HCT116 (cell line): ENCODE measurements around the gene SNX25. TPM values are rescaled to one million over a fixed set of nuclear protein-coding genes. Genes with fewer than 3 reads are reported as not detected.

Source experiments
- ATAC-seq: fragments of 200-7000 bp; cut with Tn5 transposase; 2 replicates; pipeline ENCODE4 v1.9.1; 2020; ENCODE audit warnings: mild to moderate bottlenecking, moderate library complexity
- BruUV-seq: library from RNA; stranded (reverse); fragments of 400-500 nt; replicated peaks from 2 replicates; lab custom pipeline; 2021; lab: Mats Ljungman, UMichigan
- CTCF ChIA-PET: fragments of 300-600 bp; sonication (Branson Sonifier 250); formaldehyde crosslinking; loops from one replicate; lab custom pipeline; 2021; ENCODE audit warnings: antibody characterized with exemption; lab: Charles Lee
- POLR2A ChIA-PET: fragments of 300-600, 350-600 bp; sonication (Branson Sonifier 250); formaldehyde crosslinking; loops from one replicate; lab custom pipeline; 2021; ENCODE audit warnings: antibody characterized with exemption; lab: Charles Lee
- RAD21 ChIA-PET, 2 experiments: fragments of 300-600 bp; sonication (Branson Sonifier 250); formaldehyde crosslinking; loops; one replicate each; lab custom pipeline; 2023; ENCODE audit warnings: low total read pairs in 2 of 2; ENCODE audit not compliant: uncharacterized antibody in 2 of 2, unreplicated experiment in 2 of 2, low non-redundant PET in 1 of 2; lab: Charles Lee
- DNase-seq: peaks from one replicate; pipeline ENCODE4 v3.0.0-alpha.2; 2010; ENCODE audit warnings: low read depth, low spot score
- H2AFZ ChIP-seq: fragments of 200-600 bp; shearing (Covaris generic), sonication (generic); 2 replicates; pipeline ENCODE4 v1.6.1; 2017; ENCODE audit warnings: low read depth, mixed run types, mixed read lengths, antibody characterized with exemption, low read length; ENCODE audit not compliant: poor library complexity, severe bottlenecking
- H3K27ac ChIP-seq: 2 replicates; pipeline ENCODE4 v1.5.1; 2012; ENCODE audit warnings: low read depth, low read length
- H3K27me3 ChIP-seq: fragments of 200-600 bp; sonication (generic); 2 replicates; pipeline ENCODE4 v1.6.1; 2016; ENCODE audit warnings: mixed run types, low read length, mixed read lengths; ENCODE audit not compliant: insufficient read depth
- H3K36me3 ChIP-seq, 2 experiments: fragments of 200-500 bp in 1 of 2; fragments of 200-600 bp in 1 of 2; sonication (Bioruptor generic) in 1 of 2; sonication (generic) in 1 of 2; 2 replicates each; pipeline versions ENCODE4 v1.5.1 to v1.6.1; 2014 to 2016; ENCODE audit warnings: low read length in 2 of 2, inconsistent platforms in 1 of 2, mixed read lengths in 1 of 2, mixed run types in 1 of 2; ENCODE audit not compliant: insufficient read depth in 2 of 2, control insufficient read depth in 1 of 2
- H3K4me1 ChIP-seq, 2 experiments: fragments of 200-600 bp in 1 of 2; sonication (generic) in 1 of 2; 2 replicates each; pipeline versions ENCODE4 v1.5.1 to v1.6.1; 2012 to 2017; ENCODE audit warnings: low read length in 2 of 2, inconsistent platforms in 1 of 2, mild to moderate bottlenecking in 1 of 2, mixed read lengths in 1 of 2, mixed run types in 1 of 2, moderate library complexity in 1 of 2; ENCODE audit not compliant: insufficient read depth in 2 of 2, control insufficient read depth in 1 of 2
- H3K4me2 ChIP-seq: fragments of 200-600 bp; sonication (generic); 2 replicates; pipeline ENCODE4 v1.6.1; 2017; ENCODE audit warnings: mixed run types, low read length, mixed read lengths
- H3K4me3 ChIP-seq, 2 experiments: fragments of 200-600 bp in 1 of 2; sonication (generic) in 1 of 2; replicated peaks in 1 of 2; 2 replicates each; pipeline ENCODE4 v1.5.1; 2011 to 2016; ENCODE audit warnings: low read length in 2 of 2, control low read depth in 1 of 2, low read depth in 1 of 2, mild to moderate bottlenecking in 1 of 2, mixed read lengths in 1 of 2, mixed run types in 1 of 2
- H3K79me2 ChIP-seq: fragments of 200-600 bp; sonication (generic); 2 replicates; pipeline ENCODE4 v1.6.1; 2017; ENCODE audit warnings: mild to moderate bottlenecking, mixed run types, low read length, moderate library complexity, mixed read lengths; ENCODE audit not compliant: insufficient read depth
- H3K9ac ChIP-seq: fragments of 200-600 bp; sonication (generic); 2 replicates; pipeline ENCODE4 v1.6.1; 2016; ENCODE audit warnings: low read length, mixed read lengths
- H3K9me2 ChIP-seq: fragments of 200-600 bp; sonication (generic), shearing (Covaris generic); 2 replicates; pipeline ENCODE4 v1.6.1; 2017; ENCODE audit warnings: mixed run types, mild to moderate bottlenecking, moderate library complexity; ENCODE audit not compliant: insufficient read depth
- H3K9me3 ChIP-seq, 2 experiments: fragments of 200-500 bp in 1 of 2; fragments of 200-600 bp in 1 of 2; sonication (Bioruptor generic) in 1 of 2; sonication (generic) in 1 of 2; 2 replicates each; pipeline ENCODE4 v1.6.1; 2014 to 2017; ENCODE audit warnings: low read length in 2 of 2, mixed read lengths in 2 of 2, inconsistent platforms in 1 of 2, low read depth in 1 of 2, mild to moderate bottlenecking in 1 of 2, mixed run types in 1 of 2, moderate library complexity in 1 of 2; ENCODE audit not compliant: control insufficient read depth in 1 of 2, insufficient read depth in 1 of 2
- H4K20me1 ChIP-seq: fragments of 200-600 bp; sonication (generic), shearing (Covaris generic); 2 replicates; pipeline ENCODE4 v1.6.1; 2017; ENCODE audit warnings: mixed run types, mild to moderate bottlenecking, moderate library complexity; ENCODE audit not compliant: insufficient read depth
- CTCF ChIP-seq, 3 experiments: fragments of 200-600 bp in 1 of 3; sonication (generic) in 1 of 3; IDR thresholded peaks in 2 of 3; conservative IDR thresholded peaks in 1 of 3; 2 replicates each; pipeline ENCODE4 v1.5.1; 2012 to 2017; ENCODE audit warnings: low read depth in 2 of 3, low read length in 2 of 3, antibody characterized with exemption in 1 of 3, borderline replicate concordance in 1 of 3, control low read depth in 1 of 3, mild to moderate bottlenecking in 1 of 3, mixed read lengths in 1 of 3, mixed run types in 1 of 3, moderate library complexity in 1 of 3; ENCODE audit not compliant: insufficient read depth in 1 of 3
- ELF1 ChIP-seq: IDR thresholded peaks from 2 replicates; pipeline ENCODE4 v1.6.1; 2012; ENCODE audit warnings: low read depth, borderline replicate concordance
- EZH2 ChIP-seq: fragments of 200-600 bp; sonication (generic); IDR thresholded peaks from 2 replicates; pipeline ENCODE4 v1.6.1; 2017; ENCODE audit warnings: antibody characterized with exemption, mixed run types
- FOSL1 ChIP-seq: IDR thresholded peaks from 2 replicates; pipeline ENCODE4 v1.6.1; 2012; ENCODE audit warnings: low read depth
- JUND ChIP-seq: IDR thresholded peaks from 2 replicates; pipeline ENCODE4 v1.6.1; 2012
- POLR2A ChIP-seq: IDR thresholded peaks from 2 replicates; pipeline ENCODE4 v1.7.0; 2011; ENCODE audit warnings: borderline replicate concordance; ENCODE audit not compliant: insufficient read depth, insufficient read length; ENCODE audit errors: extremely low read depth
- POLR2AphosphoS5 ChIP-seq: IDR thresholded peaks from 2 replicates; pipeline ENCODE4 v1.6.1; 2011; ENCODE audit warnings: mild to moderate bottlenecking, low read depth, low read length, moderate library complexity
- RAD21 ChIP-seq: IDR thresholded peaks from 2 replicates; pipeline ENCODE4 v1.6.1; 2012; ENCODE audit warnings: low read depth, mild to moderate bottlenecking
- SP1 ChIP-seq: IDR thresholded peaks from 2 replicates; pipeline ENCODE4 v1.6.1; 2012; ENCODE audit warnings: low read depth
- TCF7L2 ChIP-seq: IDR thresholded peaks from 2 replicates; pipeline ENCODE4 v1.7.0; 2011; ENCODE audit warnings: borderline replicate concordance, inconsistent platforms; ENCODE audit not compliant: insufficient read depth, insufficient read length; ENCODE audit errors: extremely low read depth
- YY1 ChIP-seq: IDR thresholded peaks from 2 replicates; pipeline ENCODE4 v1.6.1; 2011; ENCODE audit warnings: low read length, low read depth, moderate library complexity, mild to moderate bottlenecking; ENCODE audit not compliant: insufficient replicate concordance; ENCODE audit errors: extremely low read depth
- ZFX ChIP-seq: fragments of 450-650 bp; IDR thresholded peaks from 2 replicates; pipeline ENCODE4 v1.6.1; 2017
- ZNF274 ChIP-seq: fragments of 200-500 bp; sonication (Bioruptor generic); IDR thresholded peaks from 2 replicates; pipeline ENCODE4 v1.6.1; 2014; ENCODE audit warnings: mild to moderate bottlenecking, low read depth, low read length, inconsistent platforms
- intact Hi-C: fragments of 100-400 bp; cut with micrococcal nuclease; formaldehyde crosslinking; loops from 2 replicates; pipeline ENCODE4 v1.10.0; 2022
- total RNA-seq: library from RNA; stranded (reverse); gene quantifications from one replicate; pipeline ENCODE4 v1.2.1, GENCODE V29; 2021; ENCODE audit not compliant: unreplicated experiment
- TF ChIP-seq, protein P1 (sequence below): IDR thresholded peaks from 2 replicates; pipeline ENCODE4 v1.6.1; 2012
- TF ChIP-seq, protein P2 (sequence below): IDR thresholded peaks from 2 replicates; pipeline ENCODE4 v1.6.1; 2012; ENCODE audit warnings: low read depth

Gene SNX25
- total RNA-seq, 1 experiment from 2014 or later, result 20.9 TPM

DNA sequence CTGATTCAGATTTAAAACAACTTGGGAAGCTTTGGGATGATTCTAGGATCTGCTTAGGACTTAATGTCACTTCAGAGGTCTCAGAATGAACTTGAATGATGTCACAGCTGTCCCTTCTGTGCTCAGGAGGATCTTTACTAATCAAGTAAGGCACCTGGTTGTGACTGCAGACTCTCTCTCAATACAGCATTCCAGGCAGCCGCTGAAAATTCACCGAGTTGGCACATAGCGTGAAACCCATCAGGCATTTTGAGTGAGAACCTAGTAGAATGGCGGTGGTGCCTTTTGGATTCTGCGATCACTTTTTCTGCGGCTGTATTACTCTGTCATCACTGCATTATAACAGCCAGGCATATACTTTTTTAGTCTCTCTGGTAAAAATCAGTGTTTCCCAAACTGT lies 16.5 kb downstream of the SNX25 start (continued):
- TF ChIP-seq YY1 (no peak), FOSL1 (no peak), JUND (no peak), TCF7L2 (no peak), EZH2 (no peak), ZNF274 (no peak), SP1 (no peak), POLR2AphosphoS5 (no peak), ZFX (no peak), ELF1 (no peak)
- TF ChIP-seq, protein P1, sequence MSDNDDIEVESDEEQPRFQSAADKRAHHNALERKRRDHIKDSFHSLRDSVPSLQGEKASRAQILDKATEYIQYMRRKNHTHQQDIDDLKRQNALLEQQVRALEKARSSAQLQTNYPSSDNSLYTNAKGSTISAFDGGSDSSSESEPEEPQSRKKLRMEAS, result no peak
- TF ChIP-seq, protein P2, sequence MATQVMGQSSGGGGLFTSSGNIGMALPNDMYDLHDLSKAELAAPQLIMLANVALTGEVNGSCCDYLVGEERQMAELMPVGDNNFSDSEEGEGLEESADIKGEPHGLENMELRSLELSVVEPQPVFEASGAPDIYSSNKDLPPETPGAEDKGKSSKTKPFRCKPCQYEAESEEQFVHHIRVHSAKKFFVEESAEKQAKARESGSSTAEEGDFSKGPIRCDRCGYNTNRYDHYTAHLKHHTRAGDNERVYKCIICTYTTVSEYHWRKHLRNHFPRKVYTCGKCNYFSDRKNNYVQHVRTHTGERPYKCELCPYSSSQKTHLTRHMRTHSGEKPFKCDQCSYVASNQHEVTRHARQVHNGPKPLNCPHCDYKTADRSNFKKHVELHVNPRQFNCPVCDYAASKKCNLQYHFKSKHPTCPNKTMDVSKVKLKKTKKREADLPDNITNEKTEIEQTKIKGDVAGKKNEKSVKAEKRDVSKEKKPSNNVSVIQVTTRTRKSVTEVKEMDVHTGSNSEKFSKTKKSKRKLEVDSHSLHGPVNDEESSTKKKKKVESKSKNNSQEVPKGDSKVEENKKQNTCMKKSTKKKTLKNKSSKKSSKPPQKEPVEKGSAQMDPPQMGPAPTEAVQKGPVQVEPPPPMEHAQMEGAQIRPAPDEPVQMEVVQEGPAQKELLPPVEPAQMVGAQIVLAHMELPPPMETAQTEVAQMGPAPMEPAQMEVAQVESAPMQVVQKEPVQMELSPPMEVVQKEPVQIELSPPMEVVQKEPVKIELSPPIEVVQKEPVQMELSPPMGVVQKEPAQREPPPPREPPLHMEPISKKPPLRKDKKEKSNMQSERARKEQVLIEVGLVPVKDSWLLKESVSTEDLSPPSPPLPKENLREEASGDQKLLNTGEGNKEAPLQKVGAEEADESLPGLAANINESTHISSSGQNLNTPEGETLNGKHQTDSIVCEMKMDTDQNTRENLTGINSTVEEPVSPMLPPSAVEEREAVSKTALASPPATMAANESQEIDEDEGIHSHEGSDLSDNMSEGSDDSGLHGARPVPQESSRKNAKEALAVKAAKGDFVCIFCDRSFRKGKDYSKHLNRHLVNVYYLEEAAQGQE, result no peak

DNA sequence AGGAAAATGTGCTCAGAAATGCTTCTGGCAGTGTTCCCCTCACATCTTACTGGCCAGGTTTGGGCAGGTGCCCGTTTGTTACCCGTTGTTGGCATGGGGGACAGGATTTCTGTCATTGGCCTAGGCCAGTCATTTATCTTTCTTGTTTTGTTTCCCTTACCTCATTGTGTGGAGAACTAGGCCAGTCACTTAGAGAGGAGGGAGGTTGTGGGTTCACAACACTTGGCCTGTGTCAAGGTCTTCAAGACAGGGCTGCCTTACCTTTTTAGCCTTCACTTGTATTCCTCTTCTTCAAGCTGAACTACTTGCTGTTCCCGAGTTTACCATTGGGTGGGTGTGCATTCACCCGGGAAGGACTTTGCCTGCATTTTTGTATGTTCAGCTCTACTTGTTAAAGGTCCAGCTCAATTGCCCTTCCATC lies 17.7 kb downstream of the SNX25 start:
- intact Hi-C loops, result no loop called here
- H3K4me2 ChIP-seq, result no peak overlapping the region
- H3K4me3 ChIP-seq, result no peak overlapping the region
- no TSS peak for BruUV-seq
- no peaks in the 10 kb centered on the region for H3K9me3 ChIP-seq
- H3K9me2 ChIP-seq, result no peaks in the 10 kb centered on the region
- no peaks in the 10 kb centered on the region for H3K27me3 ChIP-seq
- H3K9ac ChIP-seq, result no peak overlapping the region
- peak in 2 of 3 experiments; percentile 5 to 22; a peak in 1 of 6 replicates for TF ChIP-seq CTCF (IDR thresholded peaks at IDR 0.05 in 2 of 3, conservative IDR thresholded peaks at IDR 0.05 in 1 of 3; ENCODE audit: borderline replicate concordance in 1 of 3, insufficient read depth in 1 of 3, low read depth in 2 of 3, low read length in 2 of 3)
- TF ChIP-seq ZNF274, result no peak
- no peak for TF ChIP-seq ELF1
- TF ChIP-seq POLR2A, result no peak
- no peak for TF ChIP-seq ZFX
- peak; percentile 28; the same call in 1 of the 2 replicates for TF ChIP-seq RAD21
- H3K79me2 ChIP-seq, result peaks cover 35% of the 10 kb centered on the region
- H3K4me1 ChIP-seq, result peaks cover 4 to 14% of the 10 kb centered on the region in 2 experiments; a peak in 2 of 4 replicates
- ChIA-PET CTCF (no interaction called here), RAD21 (no interaction called here), POLR2A (no interaction called here)
- H2AFZ ChIP-seq, result no peak overlapping the region
- H4K20me1 ChIP-seq, result no peaks in the 10 kb centered on the region
- H3K36me3 ChIP-seq, result no peaks in the 10 kb centered on the region
- ATAC-seq, result peak; percentile 54; the same call in 1 of the 2 replicates
- no peak for DNase-seq
- no peak overlapping the region for H3K27ac ChIP-seq
